Fibroblast of gingiva (primary cell): ENCODE results near the gene SYNGR2.
A peak's percentile ranks its signal among the peaks of the same experiment; 100 is the strongest.

Experiments
- DNase-seq: peaks from one replicate; pipeline ENCODE4 v3.0.0-alpha.2; 2011; ENCODE audit warnings: low read depth

Gene SYNGR2

GRCh38 chr17:78168242-78168902, at the start of gene SYNGR2:
TSS of gene SYNGR2 (plus strand) at chr17:78168581. CDS start at chr17:78168617, 36 bp downstream.
- peak; percentile 30 for DNase-seq

- DNase-seq: no peak
Measured at GRCh38 chr17:78118801-78119241, 49.6 kb upstream of the SYNGR2 start.

- DNase-seq: no peak
Measured at GRCh38 chr17:78120537-78120936, 47.8 kb upstream of the SYNGR2 start.

GRCh38 chr17:78120971-78121800, 47.2 kb upstream of the SYNGR2 start:
- DNase-seq: no peak

GRCh38 chr17:78121801-78122215, 46.6 kb upstream of the SYNGR2 start:
- no peak for DNase-seq

GRCh38 chr17:78122216-78122930, 46.0 kb upstream of the SYNGR2 start:
- no peak for DNase-seq

- DNase-seq: no peak
Measured at GRCh38 chr17:78122931-78123249, 45.5 kb upstream of the SYNGR2 start.

- no peak for DNase-seq
Measured at GRCh38 chr17:78123258-78123929, 45.0 kb upstream of the SYNGR2 start.

GRCh38 chr17:78124081-78124835, 44.1 kb upstream of the SYNGR2 start:
- DNase-seq: no peak

- no peak for DNase-seq
Measured at GRCh38 chr17:78124836-78125137, 43.6 kb upstream of the SYNGR2 start.

GRCh38 chr17:78125138-78125913, 43.1 kb upstream of the SYNGR2 start:
- no peak for DNase-seq

GRCh38 chr17:78125976-78126894, 42.1 kb upstream of the SYNGR2 start:
- DNase-seq: no peak

GRCh38 chr17:78126895-78127238, 41.5 kb upstream of the SYNGR2 start:
- DNase-seq: no peak

- DNase-seq: no peak
Measured at GRCh38 chr17:78127239-78127887, 41.0 kb upstream of the SYNGR2 start.

GRCh38 chr17:78127888-78128550, 40.4 kb upstream of the SYNGR2 start:
- no peak for DNase-seq

GRCh38 chr17:78128551-78129350, 39.6 kb upstream of the SYNGR2 start, which contains the start of gene TMC6:
TSS of gene TMC6 (minus strand) at chr17:78128755. CDS start at chr17:78126832, 1,923 bp downstream.
- no peak for DNase-seq

- no peak for DNase-seq
Measured at GRCh38 chr17:78129351-78130089, 38.9 kb upstream of the SYNGR2 start.
